ENCODE measurements around the gene RFX3.

RFX3 gene

GRCh38 chr9:3238236-3238635 lies 287.6 kb downstream of the RFX3 start:
- H3K27ac Mint-ChIP-seq, result no peak overlapping the region
- no peak overlapping the region for H3K4me3 Mint-ChIP-seq
- no peaks in the 10 kb centered on the region for H3K4me1 Mint-ChIP-seq
- no peaks in the 10 kb centered on the region for H3K9me3 Mint-ChIP-seq
- H3K27me3 Mint-ChIP-seq, result no peaks in the 10 kb centered on the region
- peaks cover 13% of the 10 kb centered on the region for H3K36me3 Mint-ChIP-seq

- H3K4me3 Mint-ChIP-seq, result no peak overlapping the region
- no peaks in the 10 kb centered on the region for H3K9me3 Mint-ChIP-seq
- no peaks in the 10 kb centered on the region for H3K27me3 Mint-ChIP-seq
- H3K36me3 Mint-ChIP-seq, result peaks cover 13% of the 10 kb centered on the region
- no peaks in the 10 kb centered on the region for H3K4me1 Mint-ChIP-seq
- H3K27ac Mint-ChIP-seq, result no peak overlapping the region
Observed at GRCh38 chr9:3237121-3237520, 288.7 kb downstream of the RFX3 start.

- Mint-ChIP-seq H3K4me3 (no peak overlapping the region), H3K27ac (no peak overlapping the region), H3K27me3 (no peaks in the 10 kb centered on the region), H3K36me3 (peaks cover 13% of the 10 kb centered on the region), H3K4me1 (no peaks in the 10 kb centered on the region), H3K9me3 (no peaks in the 10 kb centered on the region)
Observed at GRCh38 chr9:3235497-3235896, 290.3 kb downstream of the RFX3 start.

GRCh38 chr9:3224931-3225330 lies 300.9 kb downstream of the RFX3 start:
- H3K27me3 Mint-ChIP-seq, result no peaks in the 10 kb centered on the region
- H3K4me1 Mint-ChIP-seq, result no peaks in the 10 kb centered on the region
- no peaks in the 10 kb centered on the region for H3K9me3 Mint-ChIP-seq
- peaks cover 16% of the 10 kb centered on the region for H3K36me3 Mint-ChIP-seq
- no peak overlapping the region for H3K4me3 Mint-ChIP-seq
- no peak overlapping the region for H3K27ac Mint-ChIP-seq

GRCh38 chr9:3215658-3216057 lies 310.1 kb downstream of the RFX3 start:
- H3K27me3 Mint-ChIP-seq, result no peaks in the 10 kb centered on the region
- H3K4me3 Mint-ChIP-seq, result no peak overlapping the region
- no peaks in the 10 kb centered on the region for H3K36me3 Mint-ChIP-seq
- no peak overlapping the region for H3K27ac Mint-ChIP-seq
- no peaks in the 10 kb centered on the region for H3K9me3 Mint-ChIP-seq
- no peaks in the 10 kb centered on the region for H3K4me1 Mint-ChIP-seq

- no peaks in the 10 kb centered on the region for H3K36me3 Mint-ChIP-seq
- H3K4me3 Mint-ChIP-seq, result no peak overlapping the region
- peaks cover 1% of the 10 kb centered on the region for H3K27me3 Mint-ChIP-seq
- no peaks in the 10 kb centered on the region for H3K9me3 Mint-ChIP-seq
- no peaks in the 10 kb centered on the region for H3K4me1 Mint-ChIP-seq
- H3K27ac Mint-ChIP-seq, result no peak overlapping the region
Observed at GRCh38 chr9:3214741-3215140, 311.1 kb downstream of the RFX3 start.

GRCh38 chr9:3205421-3206095 lies 320.2 kb downstream of the RFX3 start:
- Mint-ChIP-seq H3K27ac (no peak overlapping the region), H3K9me3 (no peaks in the 10 kb centered on the region), H3K4me3 (no peak overlapping the region), H3K27me3 (peaks cover 7% of the 10 kb centered on the region), H3K36me3 (no peaks in the 10 kb centered on the region), H3K4me1 (no peaks in the 10 kb centered on the region)

GRCh38 chr9:3200331-3200774 lies 325.4 kb downstream of the RFX3 start:
- H3K9me3 Mint-ChIP-seq, result no peaks in the 10 kb centered on the region
- no peaks in the 10 kb centered on the region for H3K36me3 Mint-ChIP-seq
- peaks cover 16% of the 10 kb centered on the region for H3K27me3 Mint-ChIP-seq
- H3K4me3 Mint-ChIP-seq, result no peak overlapping the region
- no peak overlapping the region for H3K27ac Mint-ChIP-seq
- H3K4me1 Mint-ChIP-seq, result no peaks in the 10 kb centered on the region

- no peaks in the 10 kb centered on the region for H3K9me3 Mint-ChIP-seq
- peaks cover 14% of the 10 kb centered on the region for H3K27me3 Mint-ChIP-seq
- no peaks in the 10 kb centered on the region for H3K4me1 Mint-ChIP-seq
- no peaks in the 10 kb centered on the region for H3K36me3 Mint-ChIP-seq
- H3K4me3 Mint-ChIP-seq, result no peak overlapping the region
- H3K27ac Mint-ChIP-seq, result no peak overlapping the region
Observed at GRCh38 chr9:3193791-3194190, 332.0 kb downstream of the RFX3 start.

- Mint-ChIP-seq H3K4me3 (no peak overlapping the region), H3K36me3 (no peaks in the 10 kb centered on the region), H3K4me1 (no peaks in the 10 kb centered on the region), H3K27me3 (peaks cover 17% of the 10 kb centered on the region), H3K27ac (no peak overlapping the region), H3K9me3 (no peaks in the 10 kb centered on the region)
Observed at GRCh38 chr9:3191715-3192114, 334.1 kb downstream of the RFX3 start.

- no peak overlapping the region for H3K27ac Mint-ChIP-seq
- no peaks in the 10 kb centered on the region for H3K9me3 Mint-ChIP-seq
- peaks cover 13% of the 10 kb centered on the region for H3K27me3 Mint-ChIP-seq
- H3K4me3 Mint-ChIP-seq, result no peak overlapping the region
- H3K4me1 Mint-ChIP-seq, result no peaks in the 10 kb centered on the region
- H3K36me3 Mint-ChIP-seq, result no peaks in the 10 kb centered on the region
Observed at GRCh38 chr9:3189113-3189861, 336.5 kb downstream of the RFX3 start.

GRCh38 chr9:3186751-3187150 lies 339.1 kb downstream of the RFX3 start:
- Mint-ChIP-seq H3K4me3 (no peak overlapping the region), H3K27me3 (peaks cover 22% of the 10 kb centered on the region), H3K4me1 (peaks cover 4% of the 10 kb centered on the region), H3K36me3 (no peaks in the 10 kb centered on the region), H3K27ac (no peak overlapping the region), H3K9me3 (no peaks in the 10 kb centered on the region)

GRCh38 chr9:3181049-3181953 lies 344.5 kb downstream of the RFX3 start:
- Mint-ChIP-seq H3K27me3 (peaks cover 34% of the 10 kb centered on the region), H3K4me3 (peak overlapping the region; percentile 67), H3K9me3 (no peaks in the 10 kb centered on the region), H3K36me3 (no peaks in the 10 kb centered on the region), H3K27ac (no peak overlapping the region), H3K4me1 (peaks cover 4% of the 10 kb centered on the region)

- Mint-ChIP-seq H3K4me3 (no peak overlapping the region), H3K27me3 (peaks cover 35% of the 10 kb centered on the region), H3K36me3 (no peaks in the 10 kb centered on the region), H3K9me3 (no peaks in the 10 kb centered on the region), H3K27ac (no peak overlapping the region), H3K4me1 (peaks cover 4% of the 10 kb centered on the region)
Observed at GRCh38 chr9:3180696-3181048, 345.1 kb downstream of the RFX3 start.

GRCh38 chr9:3179711-3180110 lies 346.1 kb downstream of the RFX3 start:
- Mint-ChIP-seq H3K27ac (no peak overlapping the region), H3K9me3 (no peaks in the 10 kb centered on the region), H3K27me3 (peaks cover 33% of the 10 kb centered on the region), H3K4me3 (no peak overlapping the region), H3K4me1 (peaks cover 4% of the 10 kb centered on the region), H3K36me3 (no peaks in the 10 kb centered on the region)

GRCh38 chr9:3177936-3178335 lies 347.9 kb downstream of the RFX3 start:
- no peak overlapping the region for H3K27ac Mint-ChIP-seq
- H3K4me3 Mint-ChIP-seq, result no peak overlapping the region
- H3K27me3 Mint-ChIP-seq, result peaks cover 30% of the 10 kb centered on the region
- H3K36me3 Mint-ChIP-seq, result no peaks in the 10 kb centered on the region
- H3K4me1 Mint-ChIP-seq, result peaks cover 4% of the 10 kb centered on the region
- H3K9me3 Mint-ChIP-seq, result no peaks in the 10 kb centered on the region

Measured in activated naive CD4-positive, alpha-beta T cell treated with anti-CD3 and anti-CD28 coated beads, Interleukin-2, amount 50 U/mL, for 24 hours (primary cell).